HG03108 (cell line): Measurements from ENCODE around the gene PDE4B.
"Not testable (repeated sequence)": the region's sequence is repeated elsewhere in the genome, so short reads cannot be mapped to it uniquely, and the experiment has no call there.

Experiments used
- ATAC-seq: cut with Tn5 transposase; IDR thresholded peaks from one replicate; pipeline ENCODE4 v1.9.1; 2021; ENCODE audit warnings: moderate library complexity; ENCODE audit not compliant: unreplicated experiment

The PDE4B gene

DNA sequence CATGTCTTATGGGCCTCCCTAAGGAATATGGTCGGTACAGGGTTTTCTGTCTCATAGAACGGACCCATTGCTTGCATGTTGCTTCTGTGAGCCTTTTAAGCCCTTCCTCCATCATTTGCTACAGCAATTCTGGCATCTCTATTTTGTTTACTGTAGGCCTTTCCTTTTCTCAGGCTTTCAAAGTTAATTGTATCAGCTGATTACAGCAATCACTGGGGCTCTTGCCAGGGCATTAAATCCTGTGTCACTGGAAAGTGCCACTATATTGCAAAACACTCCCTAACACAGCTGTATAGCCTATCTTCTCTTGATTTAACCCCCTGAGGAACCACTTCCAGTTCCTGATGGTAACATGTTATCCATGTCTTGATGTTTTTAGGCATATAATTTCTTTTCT is 156.5 kb downstream of the PDE4B start:
- no peak for ATAC-seq

DNA sequence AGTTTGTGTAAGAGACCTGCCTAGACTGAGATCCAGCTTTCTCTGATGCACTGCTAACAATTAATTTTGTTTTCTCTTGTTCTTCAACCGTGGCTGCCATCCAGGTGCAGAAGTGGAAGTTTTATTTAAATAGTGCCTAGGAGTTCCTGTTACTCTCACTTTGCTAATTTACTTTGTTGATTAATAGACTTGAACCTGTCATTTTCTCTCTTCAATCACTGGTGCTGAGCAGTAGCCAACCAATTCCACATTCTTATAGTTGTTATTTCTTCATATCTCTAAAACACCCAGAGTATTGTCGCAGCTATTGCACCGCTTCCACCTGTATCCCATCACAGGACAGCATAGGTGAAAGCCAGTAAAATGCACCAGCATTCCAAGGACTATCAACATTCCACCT is 157.2 kb downstream of the PDE4B start:
- ATAC-seq: no peak

- no peak for ATAC-seq
Observed at GRCh38 chr1:65952696-65953095, 160.0 kb downstream of the PDE4B start.

DNA sequence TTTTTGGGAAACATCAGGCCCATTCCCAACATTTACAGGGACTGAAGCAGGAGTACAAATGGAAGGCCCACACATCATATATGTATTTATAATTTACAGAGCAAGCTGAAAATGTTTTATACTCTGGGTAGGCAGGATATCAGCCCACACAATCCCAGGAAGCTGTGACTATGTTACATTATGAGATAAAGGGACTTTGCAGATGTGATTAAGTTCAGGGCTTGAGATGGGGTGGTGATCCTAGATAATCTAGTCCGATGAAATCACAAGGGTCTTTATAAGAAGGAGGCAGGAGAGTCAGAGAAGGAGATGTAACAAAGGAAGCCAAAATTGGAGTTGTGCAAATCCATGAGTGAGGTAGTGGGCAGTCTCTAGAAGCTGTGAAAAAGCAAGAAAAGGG is 160.5 kb downstream of the PDE4B start:
- no peak for ATAC-seq

GRCh38 chr1:65955071-65955470 is 162.4 kb downstream of the PDE4B start:
- no peak for ATAC-seq

- no peak for ATAC-seq
Observed at GRCh38 chr1:65955503-65955902, 162.8 kb downstream of the PDE4B start.

DNA sequence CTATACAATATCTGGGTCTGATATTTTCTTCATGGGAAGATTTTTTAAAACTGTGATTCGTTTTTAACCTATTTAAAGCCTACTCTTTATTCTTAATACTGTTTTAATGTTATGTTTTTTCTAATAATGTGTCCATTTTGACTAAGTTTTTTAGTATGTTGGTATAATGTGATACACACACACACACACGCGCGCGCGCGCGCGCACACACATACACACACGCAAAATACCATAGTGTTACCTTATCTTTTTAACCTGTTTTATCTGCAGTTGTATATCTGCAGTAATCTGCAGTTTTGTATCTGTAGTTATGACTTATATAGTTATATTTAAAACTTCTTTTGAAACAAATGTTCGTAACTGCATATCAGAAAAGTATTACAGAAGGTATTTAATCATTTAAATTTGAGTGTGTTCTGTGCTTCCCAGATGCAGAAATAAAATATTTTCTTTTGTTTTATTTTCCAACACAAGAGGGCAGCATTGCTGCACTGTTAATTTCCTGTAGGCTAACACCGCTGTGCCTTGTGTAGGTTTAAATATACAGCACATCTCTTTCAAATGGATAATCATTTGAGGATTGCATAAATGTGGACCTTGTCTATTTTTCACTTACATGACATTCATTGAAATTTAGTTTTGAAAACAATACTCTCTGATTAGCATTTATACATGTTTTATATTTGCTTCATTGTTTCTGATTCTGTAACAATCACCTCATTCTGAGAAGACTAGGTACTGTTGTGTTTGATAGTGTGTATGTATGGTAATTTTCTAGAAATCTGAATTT is 166.1 kb downstream of the PDE4B start:
- ATAC-seq: peak; percentile 54

DNA sequence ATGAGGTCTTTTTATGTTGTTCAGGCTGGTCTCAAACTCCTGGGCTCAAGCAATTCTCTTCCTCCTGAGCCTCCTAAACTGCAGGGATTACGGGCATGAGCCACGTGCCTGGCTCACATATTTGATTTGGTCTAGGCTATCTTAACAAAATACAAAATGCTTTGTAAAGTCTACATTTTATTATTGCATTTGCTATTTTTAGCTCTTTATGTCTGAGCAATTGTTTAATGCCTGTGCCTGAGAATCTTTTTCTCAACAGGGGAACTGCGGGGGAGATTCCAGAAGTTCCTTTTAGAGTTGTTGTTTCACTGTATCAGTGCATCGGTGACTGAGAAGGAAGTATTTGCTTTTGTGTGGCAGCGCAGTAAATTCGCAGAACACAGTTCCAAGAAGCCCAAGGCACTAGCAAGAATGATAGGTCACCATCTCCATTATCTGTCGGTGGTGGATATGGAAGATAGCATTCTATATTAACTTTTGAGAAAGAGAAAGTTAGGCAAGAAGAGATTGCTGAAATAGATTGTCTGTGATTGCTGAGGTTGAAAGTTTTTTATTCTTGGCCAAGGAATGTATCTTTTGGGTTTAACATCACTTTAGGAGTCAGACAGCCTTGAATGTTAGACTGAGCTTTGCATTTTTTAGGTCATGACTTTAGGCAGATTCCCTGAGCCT is 167.3 kb downstream of the PDE4B start:
- ATAC-seq: no peak

DNA sequence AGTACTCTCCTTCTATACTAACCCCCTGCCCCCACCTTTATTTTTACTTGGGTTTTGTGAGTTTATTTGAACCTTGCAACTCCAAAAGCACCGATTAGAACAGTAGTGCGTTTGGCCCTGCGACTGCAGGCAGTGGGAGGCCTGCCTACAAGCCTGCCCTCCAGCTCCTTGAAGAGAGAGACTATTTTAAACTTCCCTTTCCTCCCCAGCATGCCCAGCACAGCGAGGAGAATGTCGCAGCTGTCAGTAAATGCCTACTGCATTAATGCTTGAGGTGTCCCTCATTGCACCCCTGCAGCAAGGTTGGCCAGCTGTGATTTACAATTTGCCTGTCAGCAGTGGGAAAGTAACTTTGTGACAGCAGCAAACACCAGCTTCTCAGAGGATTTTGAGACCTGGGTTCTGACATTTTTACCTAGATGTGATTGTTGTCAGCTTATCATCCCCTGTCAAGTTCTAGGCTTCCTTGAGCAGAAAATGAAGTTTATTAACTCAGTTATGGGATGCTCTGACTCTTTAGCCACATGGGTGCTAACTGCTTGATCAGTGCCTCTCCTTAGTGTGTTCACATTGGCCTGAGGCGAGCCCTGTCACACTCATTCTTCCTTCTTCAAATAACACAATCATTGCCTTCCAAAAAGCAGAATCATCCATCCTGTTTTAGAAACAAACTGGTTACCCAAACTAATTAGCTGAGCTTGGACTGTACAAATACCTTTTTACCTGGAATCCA is 170.6 kb downstream of the PDE4B start:
- no peak for ATAC-seq

GRCh38 chr1:65964123-65964522 is 171.4 kb downstream of the PDE4B start:
- no peak for ATAC-seq

DNA sequence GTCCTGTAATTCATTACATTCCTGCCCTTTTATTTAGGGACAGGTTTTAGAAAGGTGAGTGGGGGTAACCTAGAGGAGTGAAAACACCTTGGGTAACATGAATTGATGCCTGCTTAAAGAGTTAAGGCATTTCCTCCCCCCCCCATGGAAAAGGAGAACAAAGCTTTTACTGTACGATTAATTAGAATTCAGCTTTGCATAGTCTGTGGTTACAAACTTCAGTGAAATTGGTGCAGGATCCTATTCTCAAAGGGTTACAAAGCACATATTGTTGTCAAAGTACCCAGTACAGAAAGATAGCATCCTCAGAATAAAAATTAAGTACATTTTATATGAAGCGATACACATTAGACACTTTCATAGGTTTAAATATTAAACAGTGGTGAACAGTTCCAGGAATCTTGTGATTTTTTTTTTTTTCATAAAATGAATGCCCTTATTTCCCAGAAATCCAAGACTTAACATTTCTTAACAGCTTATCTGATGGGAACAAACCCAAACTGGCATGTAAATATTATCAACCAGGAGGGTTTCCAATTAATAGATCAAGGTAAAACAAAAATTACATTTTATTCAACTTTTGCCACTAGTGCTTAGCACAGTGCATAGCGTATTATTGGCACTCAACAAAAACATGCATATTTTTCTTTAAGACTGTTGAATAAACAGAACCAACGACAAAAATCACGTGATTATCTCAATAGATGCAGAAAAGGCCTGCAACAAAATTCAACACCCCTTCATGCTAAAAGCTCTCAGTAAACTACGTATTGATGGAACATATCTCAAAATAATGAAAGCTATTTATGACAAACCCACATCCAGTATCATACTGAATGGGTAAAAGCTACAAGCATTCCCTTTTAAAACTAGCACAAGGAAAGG is 172.7 kb downstream of the PDE4B start:
- no peak for ATAC-seq

DNA sequence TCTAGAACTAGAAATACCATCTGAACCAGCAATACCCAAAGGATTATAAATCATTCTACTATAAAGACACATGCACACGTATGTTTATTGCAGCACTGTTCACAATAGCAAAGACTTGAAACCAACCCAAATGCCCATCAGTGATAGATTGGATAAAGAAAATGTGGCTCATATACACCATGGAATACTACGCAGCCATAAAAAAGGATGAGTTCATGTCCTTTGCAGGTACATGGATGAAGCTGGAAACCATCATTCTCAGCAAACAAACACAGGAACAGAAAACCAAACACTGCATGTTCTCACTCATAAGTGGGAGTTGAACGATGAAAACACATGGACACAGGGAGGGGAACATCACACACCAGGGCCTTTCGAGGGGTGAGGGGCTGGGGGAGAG is 174.8 kb downstream of the PDE4B start:
- ATAC-seq: not testable (repeated sequence)

DNA sequence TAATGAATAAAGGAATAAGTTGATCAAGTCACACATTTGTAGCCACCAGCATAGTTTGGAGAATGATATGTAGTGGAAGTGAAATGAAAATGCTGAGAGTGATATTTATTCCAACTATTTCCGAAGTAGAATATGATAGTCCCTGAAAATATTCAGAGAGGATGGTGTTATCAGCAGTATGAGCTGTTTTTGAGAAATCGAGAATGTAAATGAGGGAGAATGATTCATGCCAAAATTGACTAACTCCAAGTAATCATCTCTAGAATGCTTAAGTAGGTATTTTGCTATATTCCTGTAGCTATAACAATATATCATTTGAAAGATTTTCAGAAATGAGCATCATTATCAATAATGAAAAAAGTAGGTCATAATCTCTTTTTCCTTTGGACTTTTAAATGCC is 178.9 kb downstream of the PDE4B start:
- ATAC-seq: no peak

- ATAC-seq: no peak
Observed at GRCh38 chr1:65975708-65976107, 183.0 kb downstream of the PDE4B start.

- ATAC-seq: no peak
Observed at GRCh38 chr1:65979136-65980044, 186.7 kb downstream of the PDE4B start.

DNA sequence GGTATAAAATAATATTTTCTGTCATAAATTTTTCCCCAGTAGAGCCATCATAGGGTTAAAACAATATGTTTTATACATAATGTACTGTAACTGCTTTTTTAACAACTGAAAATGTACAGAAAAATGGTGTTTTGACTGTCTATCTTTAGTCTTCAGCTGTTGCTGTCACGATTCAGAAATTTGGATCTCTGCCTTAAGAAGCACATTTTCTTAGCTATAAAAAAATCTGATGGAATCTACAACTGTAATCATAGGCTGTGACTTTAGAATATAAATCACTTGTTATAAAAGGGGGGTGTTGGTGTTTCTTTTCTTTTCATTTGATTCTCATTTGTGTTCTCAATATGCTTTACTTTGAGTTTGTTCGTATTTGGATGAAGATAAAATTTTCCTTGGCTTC is 187.5 kb downstream of the PDE4B start:
- no peak for ATAC-seq

DNA sequence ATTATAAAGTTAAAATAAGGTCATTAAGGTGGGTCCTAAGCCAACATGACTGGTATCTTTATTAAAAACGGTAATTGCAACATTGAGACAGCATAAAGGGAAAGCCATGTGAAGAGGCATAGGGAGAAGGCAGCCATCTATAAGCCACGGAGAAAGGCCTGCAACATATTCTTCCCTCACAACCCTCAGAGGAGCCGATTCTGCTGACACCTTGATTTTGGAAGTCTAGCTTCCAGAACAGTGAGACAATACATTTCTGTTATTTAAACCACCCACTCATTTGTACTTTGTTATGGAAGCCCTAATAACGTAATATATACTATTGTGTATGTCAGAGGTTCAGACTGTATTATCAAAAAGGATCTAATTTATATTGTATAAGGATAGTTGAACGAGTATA is 190.8 kb downstream of the PDE4B start:
- no peak for ATAC-seq

- no peak for ATAC-seq
Observed at GRCh38 chr1:65985393-65986066, 192.8 kb downstream of the PDE4B start.

DNA sequence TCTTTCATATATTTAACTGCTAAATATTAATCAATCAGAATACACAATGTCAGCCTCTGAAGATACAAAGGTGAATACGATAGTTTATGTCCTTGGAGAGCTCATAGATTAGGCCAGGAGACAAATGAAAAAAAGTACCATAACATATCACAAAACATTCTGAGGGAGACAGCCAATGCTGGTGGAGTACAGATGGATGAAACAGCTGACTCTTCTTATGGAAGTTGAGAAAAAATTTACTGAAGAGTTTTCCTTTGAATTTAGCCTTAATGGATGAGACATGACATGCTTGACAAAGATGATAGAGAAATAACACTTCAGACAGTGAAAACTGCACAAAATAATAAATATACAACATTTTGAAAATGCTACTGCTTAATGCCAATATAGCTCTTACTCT is 193.5 kb downstream of the PDE4B start:
- ATAC-seq: no peak
